Measurements from ENCODE around the gene DOCK8.

The DOCK8 gene

GRCh38 chr9:469672-470551 lies 255.2 kb downstream of the DOCK8 start:
- peak; percentile 75 for DNase-seq

DNA sequence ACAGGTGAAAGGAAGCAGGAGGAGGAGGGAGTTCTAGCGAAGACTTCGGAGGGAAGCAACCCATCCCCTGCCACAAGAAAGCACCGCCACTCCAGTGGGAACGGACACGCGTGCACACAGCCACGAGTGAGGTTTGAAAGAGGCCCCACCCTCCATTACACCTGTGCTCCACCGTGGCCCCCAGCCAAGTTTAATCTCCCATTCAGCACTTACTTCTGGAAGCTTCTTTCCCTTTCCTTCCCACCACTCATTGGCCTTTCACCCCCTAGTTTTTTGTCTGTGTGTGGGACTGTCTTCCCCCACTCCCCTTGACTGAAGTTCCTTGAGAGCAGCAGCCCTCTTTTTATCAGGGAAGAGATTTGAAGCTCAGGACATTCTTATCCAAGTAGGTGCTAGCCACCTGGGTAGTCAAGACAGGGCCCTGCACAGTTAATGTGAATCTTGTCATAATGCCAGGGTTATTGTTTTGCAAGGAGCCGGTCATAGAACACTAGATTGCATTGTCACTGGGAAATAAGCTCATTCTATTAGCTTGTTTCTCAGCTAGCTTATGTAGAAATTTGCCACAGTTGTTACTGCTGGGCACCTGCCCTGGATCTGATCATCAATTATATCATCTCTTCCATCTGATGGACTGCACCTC lies 256.0 kb downstream of the DOCK8 start:
- DNase-seq: no peak

DNA sequence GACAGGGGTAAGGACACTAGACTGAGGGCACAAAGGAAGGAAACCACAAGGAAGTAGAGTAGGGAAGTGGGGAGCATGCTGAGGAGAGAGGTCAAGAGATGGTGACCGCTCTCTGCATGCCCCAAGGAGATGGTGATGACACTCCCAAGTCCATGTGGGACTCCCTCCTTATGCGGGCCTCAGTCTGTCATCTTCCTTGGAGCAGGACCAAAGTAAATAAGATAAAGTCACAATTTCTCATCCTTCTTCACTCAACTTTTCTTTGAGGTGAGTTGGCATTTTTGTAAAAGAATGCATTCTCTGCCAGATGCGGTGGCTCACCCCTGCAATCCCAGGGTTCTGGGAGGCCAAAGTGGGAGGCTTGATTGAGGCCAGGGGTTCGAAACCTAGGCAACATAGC lies 256.7 kb downstream of the DOCK8 start:
- DNase-seq: no peak

DNA sequence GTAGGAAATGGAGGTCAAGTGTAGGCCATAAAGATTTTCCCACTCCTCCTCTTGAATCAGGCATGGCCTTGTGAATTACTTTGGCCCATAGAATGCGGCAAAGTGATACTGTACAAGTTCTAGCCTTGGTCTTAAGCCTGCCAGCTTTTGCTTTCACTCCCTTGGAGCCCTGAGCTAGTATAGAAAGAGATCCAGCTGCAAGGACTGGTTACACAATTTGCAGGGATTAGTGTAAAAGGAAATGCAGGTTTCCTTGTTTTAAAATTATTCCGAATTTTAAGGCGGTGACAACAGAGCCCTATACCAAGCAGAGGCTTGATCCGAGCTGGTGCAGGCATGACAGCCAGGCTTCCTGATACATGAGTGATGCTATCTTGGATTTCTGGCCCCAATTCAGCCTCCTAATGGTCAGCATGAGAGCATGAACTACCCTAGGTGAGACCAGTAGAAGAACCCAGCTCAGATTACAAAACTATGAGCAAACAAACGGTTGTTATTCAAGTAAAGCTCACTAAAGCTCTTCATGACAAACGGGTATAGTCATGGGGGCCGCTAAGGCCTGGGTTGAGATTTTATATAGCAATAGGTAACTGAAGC lies 257.9 kb downstream of the DOCK8 start:
- DNase-seq: no peak

DNA sequence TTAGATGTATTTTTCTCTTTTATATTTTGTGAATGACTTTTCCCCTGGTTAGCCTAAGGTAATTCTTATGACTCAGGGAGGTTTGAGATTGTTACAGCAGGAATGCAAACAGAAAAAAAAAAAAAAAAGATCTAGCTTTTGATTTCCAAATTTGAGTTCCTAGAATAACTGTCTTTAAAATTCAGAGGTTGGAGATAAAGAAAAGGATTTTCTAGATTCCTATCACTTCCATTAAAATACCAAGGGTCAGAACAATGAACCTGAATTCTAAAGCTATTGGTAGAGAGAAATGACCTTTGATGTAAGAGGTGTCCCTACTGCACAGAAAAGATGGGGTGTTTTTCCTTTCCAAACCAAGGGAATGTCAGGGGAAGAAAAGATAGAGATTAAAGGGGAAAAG lies 262.5 kb downstream of the DOCK8 start:
- no peak for DNase-seq

DNA sequence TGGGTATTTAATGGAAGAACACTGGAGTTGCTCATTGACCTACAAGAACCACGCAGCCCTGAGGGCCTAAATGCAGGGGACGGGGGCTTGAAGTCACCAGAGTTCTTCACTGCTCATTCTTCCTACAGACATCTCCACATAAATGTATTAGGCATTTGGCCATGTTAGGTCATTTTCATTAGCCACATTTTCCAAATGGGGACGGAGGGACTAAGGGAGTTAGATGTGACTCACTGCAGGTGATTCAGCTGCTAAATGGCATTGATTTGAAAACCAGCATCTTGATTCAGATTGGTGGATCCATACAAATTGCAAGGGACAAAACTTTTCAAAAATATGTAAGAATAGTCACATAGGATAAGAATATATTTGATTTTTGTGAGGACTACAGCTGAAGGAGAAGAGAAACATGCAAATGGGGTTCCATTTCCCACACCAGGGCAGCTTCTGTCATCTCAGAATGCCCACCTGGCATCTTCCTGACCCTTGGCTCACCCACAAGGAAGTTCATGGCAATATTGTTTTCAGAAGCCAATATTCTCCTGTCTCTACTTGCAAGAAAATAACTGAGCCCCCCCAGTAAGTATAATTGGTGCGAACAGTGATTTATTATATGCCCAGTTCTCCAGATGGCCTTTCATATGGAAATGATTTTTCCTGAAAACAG lies 264.8 kb downstream of the DOCK8 start:
- DNase-seq: no peak

DNA sequence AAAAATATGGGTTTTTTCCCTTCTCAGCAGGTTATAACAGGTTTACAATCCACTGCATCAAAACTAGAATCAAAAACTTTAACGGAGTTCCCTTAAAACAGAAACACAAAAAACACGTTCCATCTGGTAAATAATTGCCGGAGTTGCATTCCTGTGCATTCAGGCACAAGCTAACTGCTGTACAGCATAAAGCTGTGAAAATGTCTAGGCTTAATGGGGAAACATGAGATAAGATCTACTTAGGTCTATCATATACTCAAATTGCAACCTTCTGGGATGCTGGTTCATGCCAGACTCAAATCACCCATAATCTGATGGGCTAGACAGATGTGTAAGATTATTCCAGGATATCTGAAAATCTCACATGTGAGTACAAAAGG lies 265.3 kb downstream of the DOCK8 start:
- no peak for DNase-seq

DNA sequence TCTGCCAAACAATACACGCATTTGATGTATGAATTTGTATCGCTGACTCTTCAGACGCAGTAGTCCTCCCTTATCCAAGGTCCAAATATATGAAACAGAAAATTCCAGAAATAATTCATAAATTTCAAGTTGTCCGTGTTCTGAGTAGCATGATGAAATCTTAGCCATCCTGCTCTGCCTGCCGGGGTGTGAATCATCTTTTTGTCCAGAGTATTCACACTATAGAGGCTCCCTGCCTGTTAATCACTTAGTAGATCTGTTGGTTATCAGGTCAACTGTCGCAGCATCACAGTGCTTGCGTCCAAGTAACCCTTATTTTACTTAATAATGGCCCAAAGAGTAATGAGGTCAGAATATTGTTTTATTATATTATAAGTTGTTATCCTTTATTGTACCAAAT lies 268.1 kb downstream of the DOCK8 start:
- no peak for DNase-seq

DNA sequence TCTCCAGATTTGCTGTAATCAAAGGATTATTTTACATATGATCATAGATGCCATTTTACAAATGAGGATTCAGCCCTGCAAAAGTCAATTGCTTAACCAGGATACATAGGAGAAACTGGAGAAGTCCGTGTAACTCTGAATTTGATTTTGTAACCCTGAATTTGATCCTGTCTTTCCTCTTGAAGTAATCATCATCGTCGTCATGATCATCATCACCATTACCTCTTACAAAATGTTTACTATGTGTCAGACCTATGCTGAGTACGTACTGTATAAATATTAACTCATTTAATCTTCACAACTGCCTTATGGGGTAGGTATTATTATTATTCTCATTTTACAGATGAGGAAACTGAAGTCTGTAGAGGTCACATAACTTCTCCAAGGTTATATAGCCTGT lies 271.5 kb downstream of the DOCK8 start:
- no peak for DNase-seq

GRCh38 chr9:487429-487828 lies 272.8 kb downstream of the DOCK8 start:
- DNase-seq: no peak

DNA sequence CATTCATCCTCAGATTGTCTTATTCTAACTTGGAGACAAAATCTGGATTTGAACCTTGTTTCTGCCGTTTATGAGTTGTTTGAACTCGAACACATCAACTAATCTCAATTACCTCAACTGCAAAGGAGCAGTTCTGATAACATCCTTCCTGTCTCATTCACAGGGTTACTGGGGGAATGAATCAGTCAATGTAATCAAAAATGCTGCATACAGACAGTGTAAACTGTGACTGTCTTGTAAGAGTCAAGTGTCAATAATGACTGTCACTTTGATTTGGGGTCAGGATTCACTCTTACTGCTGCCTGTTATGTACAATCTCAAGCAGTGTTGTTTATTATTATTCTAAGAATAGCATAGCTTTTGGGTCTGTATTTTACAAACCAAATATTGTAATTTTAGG lies 273.8 kb downstream of the DOCK8 start:
- no peak for DNase-seq

DNA sequence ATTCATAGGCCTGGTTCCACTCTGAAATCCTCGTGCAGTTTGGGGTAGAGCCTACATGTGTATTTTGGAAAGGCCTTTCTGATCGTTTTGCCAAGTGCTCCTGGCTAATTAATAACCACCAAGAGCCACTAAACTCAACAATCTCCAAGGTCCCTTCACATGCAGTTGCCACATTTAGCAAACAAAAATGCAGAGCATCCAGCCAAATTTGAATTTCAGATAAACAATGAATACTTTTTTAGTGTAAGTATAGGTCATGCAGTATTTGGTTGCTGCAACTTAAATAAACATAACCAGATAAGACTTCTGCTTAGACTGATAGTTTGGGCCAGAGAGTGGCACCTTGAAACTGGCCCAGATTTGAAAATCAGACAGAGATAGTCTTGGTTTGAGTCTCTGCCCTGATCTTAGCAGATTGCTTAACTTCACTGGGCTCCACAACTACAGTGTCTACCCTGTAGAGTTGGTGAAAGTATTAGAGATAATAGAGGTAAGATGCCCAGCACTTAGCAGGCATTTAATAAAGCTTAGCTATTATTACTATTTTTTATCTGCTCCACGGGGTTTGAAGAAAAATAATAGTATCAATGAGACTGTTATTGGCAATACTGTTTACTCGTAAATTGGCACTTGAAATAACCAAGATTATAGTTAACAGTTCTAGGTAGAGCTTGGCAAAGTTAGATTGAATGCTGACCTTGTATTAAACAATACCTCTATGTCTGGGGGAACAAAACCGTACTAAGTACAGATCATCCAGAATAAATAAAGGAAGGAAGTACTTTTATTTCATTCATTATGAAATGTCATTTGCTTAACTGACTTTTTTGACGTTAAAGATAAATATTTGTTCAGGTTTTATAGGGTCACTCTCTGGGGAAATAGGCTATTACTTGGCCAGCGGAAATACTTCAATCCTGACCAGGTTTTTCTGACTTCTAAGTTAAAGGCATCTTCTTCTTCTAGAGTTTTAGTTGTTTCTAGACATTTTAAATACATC lies 274.8 kb downstream of the DOCK8 start:
- no peak for DNase-seq

- DNase-seq: no peak
Measured at GRCh38 chr9:494764-495163, 280.1 kb downstream of the DOCK8 start.

DNA sequence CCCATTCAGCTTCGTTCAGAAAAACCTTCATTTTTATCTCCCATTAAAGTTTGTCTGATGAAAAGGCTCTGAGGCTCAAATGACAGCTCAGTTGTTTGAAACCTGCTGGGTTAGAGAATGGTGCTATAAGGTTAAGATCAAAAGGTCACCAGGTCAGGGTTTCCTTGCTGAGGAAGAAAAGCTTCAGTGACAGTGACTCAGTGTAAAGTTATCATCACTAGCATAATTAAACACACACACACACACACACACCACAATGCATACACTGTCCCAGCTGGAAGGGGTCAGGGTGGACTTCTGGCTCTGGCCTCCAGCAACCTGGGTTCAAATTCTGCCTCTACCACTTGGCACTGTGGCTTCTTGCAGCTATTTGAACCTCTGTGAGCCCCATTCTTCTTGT lies 281.1 kb downstream of the DOCK8 start:
- no peak for DNase-seq

DNA sequence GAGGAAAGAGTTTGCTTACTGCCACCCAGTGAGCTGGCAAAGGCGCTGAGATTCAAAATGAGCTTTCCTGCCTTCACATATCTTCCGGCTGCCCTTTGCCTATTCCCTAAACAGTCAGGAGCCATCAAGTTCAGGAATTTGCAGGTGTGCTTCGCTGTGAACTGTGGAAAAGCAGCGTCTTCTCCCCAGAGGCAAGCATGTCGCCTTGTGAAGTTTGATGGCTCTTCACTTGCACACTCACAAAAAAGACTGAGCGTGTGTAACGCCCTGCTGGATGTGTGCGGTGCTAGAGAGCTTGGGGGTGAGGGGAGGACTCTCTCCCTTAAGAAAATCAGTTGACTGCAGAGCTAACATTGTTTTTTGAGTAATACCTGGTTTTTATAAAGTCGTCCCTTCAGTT lies 288.7 kb downstream of the DOCK8 start:
- DNase-seq: no peak

DNA sequence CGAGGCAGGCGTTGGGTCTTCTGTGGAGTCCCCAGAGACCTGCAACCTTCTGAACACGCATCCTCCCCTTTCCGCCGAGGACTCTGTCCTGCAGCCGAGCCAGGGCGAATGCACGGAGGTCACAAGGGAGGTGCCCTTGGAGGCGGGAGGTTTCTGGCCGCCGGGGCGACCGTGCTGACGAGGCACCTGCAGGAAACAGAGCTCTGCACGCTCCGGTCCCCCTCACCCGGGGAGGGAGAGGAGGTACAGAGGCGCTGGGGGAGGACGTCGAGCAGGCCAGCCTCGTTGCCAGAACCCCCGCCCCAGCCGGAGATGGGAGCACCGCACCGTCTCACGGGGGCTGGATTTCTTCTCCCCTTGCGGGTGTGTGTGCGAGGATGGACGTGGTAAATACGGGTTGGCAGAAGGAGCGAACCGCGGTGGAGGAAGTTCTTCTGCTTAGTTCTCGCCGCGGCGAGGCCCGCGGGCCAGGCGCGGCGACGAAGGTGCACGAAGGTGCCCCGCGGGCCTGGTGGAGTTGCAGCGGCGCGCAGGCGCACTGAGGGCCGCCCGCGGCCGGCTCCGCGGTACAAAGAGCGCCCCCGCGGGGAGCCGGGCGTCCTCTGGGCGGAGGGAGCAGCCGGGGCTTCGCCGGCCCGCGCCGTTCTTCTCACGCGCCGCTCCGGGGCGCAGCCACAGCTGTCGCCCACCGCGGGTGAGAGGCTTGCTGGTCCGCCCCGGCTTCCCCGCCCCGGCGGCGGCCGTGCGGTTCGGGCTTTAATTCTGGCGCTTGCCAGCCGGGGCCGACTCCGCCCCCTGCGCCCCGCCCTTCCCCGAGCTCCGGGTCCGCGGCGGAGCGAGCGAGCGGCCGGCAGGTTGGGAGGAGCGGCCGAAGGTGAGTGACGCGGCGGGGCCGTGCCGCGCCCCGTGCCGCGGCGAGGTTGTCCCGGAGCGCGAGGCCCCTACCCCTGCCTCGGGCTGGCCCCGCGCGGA lies 289.5 kb downstream of the DOCK8 start, which contains the start of gene KANK1:
KANK1 (plus strand) TSS at position 815 of the 972 bp plus-strand sequence.
- DNase-seq: peak; percentile 21

GRCh38 chr9:504921-505740 lies 290.5 kb downstream of the DOCK8 start:
- no peak for DNase-seq

DNA sequence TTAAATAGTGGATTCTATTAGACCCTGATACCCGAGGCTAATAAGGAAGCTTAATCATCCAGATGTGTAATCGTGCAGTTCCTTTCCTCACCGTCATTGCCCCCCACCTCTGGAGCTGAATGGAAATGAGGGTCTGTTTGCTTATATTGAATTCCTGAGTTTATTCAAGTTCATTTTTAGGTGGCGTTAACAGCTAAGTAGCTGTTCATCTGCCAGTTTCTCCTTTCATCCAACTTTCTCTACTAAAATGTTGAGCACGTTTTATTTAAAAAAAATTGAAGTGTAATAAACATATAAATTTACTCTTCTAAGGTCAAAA lies 291.0 kb downstream of the DOCK8 start:
- DNase-seq: no peak

GRCh38 chr9:506281-506680 lies 291.6 kb downstream of the DOCK8 start:
- no peak for DNase-seq

DNA sequence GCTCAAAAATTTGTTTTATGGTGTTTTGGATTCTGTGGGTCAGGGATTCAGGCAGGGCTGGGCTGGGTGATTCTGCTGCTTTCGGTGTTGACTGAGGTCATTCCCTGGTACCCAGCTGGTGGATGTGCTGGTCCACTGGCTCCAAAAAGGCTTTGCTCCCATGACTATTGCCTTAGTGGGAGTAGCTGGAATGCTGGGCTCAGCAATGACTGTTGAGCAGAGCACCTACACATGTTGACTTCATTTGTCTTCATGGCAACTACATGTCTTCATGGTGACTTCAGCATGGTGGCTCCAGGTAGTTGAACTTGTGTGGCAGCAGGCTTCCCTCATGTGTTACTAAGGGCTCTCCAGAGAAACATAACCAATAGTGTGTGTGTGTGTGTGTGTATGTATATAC lies 297.2 kb downstream of the DOCK8 start:
- no peak for DNase-seq
